Stimulated activated CD8-positive, alpha-beta memory T cell treated with anti-CD3 and anti-CD28 coated beads, Interleukin-4, amount 100 ng/mL, for 4 hours (primary cell): ENCODE measurements around the gene FMOD.
"Not testable (repeated sequence)": the region's sequence is repeated elsewhere in the genome, so short reads cannot be mapped to it uniquely, and the experiment has no call there.

ENCODE experiments used
- DNase-seq, 2 donors: peaks; one replicate each; pipeline ENCODE4 v3.0.0-alpha.2; 2020; ENCODE audit warnings: low read depth in 2 of 2, low spot score in 1 of 2

FMOD gene

GRCh38 chr1:203306965-203307541 lies 43.9 kb downstream of the FMOD start:
- DNase-seq: no peak

GRCh38 chr1:203306089-203306964 lies 44.6 kb downstream of the FMOD start:
- DNase-seq: no peak

GRCh38 chr1:203305809-203306088 lies 45.2 kb downstream of the FMOD start:
- no peak for DNase-seq

- peak; percentile 75 to 88 for DNase-seq
These were observed 45.8 kb downstream of the FMOD start, which contains the start of gene BTG2 for GRCh38 chr1:203304919-203305808. Gene BTG2, plus strand, starts transcription at chr1:203305519. Its CDS starts 88 bp downstream, at chr1:203305607.

- no peak for DNase-seq
These were observed 46.5 kb downstream of the FMOD start for GRCh38 chr1:203304391-203304918.

GRCh38 chr1:203302894-203303293 lies 48.0 kb downstream of the FMOD start:
- no peak for DNase-seq

- no peak for DNase-seq
These were observed 48.5 kb downstream of the FMOD start for GRCh38 chr1:203302456-203302855.

- DNase-seq: no peak
These were observed 49.6 kb downstream of the FMOD start for GRCh38 chr1:203301331-203301668.

GRCh38 chr1:203300441-203301330 lies 50.2 kb downstream of the FMOD start:
- no peak for DNase-seq

- DNase-seq: not testable (repeated sequence)
These were observed 51.0 kb downstream of the FMOD start for GRCh38 chr1:203299719-203300429.

GRCh38 chr1:203299169-203299568 lies 51.8 kb downstream of the FMOD start:
- no peak for DNase-seq

- DNase-seq: no peak
These were observed 54.4 kb downstream of the FMOD start for GRCh38 chr1:203296460-203297073.

- no peak for DNase-seq
These were observed 55.1 kb downstream of the FMOD start for GRCh38 chr1:203295796-203296195.

- DNase-seq: no peak
These were observed 59.5 kb downstream of the FMOD start for GRCh38 chr1:203291201-203292096.
